HG03460 (cell line): ENCODE measurements around the gene HECTD3.
"Not testable (repeated sequence)": the region's sequence is repeated elsewhere in the genome, so short reads cannot be mapped to it uniquely, and the experiment has no call there.

Source experiments
- ATAC-seq: cut with Tn5 transposase; IDR thresholded peaks from one replicate; pipeline ENCODE4 v1.9.1; 2021; ENCODE audit not compliant: unreplicated experiment

The HECTD3 gene

DNA sequence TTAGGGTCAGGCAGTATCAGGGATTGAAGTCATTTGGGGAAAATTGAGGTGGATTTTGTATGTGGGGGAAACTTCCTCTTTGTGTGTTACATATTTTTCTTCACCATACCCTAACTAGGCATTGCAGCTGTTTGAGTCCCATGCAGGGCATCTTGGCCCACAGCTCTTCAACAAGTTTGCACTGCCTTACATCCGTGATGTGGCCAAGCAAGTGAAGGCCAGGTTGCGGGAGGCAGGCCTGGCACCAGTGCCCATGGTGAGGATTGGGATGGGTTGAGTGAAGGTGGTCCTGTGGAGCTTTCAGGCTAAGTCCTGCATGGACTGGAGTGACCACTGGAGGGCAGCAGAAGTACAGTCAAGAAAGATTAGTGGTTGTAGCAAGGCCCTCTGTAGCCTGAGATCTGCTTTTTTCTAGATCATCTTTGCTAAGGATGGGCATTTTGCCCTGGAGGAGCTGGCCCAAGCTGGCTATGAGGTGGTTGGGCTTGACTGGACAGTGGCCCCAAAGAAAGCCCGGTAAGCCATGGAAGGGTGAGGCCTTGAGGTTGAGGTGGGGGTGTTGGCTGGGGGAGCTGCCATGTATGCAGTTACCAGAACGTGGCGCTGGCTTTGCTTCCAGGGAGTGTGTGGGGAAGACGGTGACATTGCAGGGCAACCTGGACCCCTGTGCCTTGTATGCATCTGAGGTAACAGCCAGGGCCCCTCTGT lies 3.4 kb upstream of the HECTD3 start:
- no peak for ATAC-seq

DNA sequence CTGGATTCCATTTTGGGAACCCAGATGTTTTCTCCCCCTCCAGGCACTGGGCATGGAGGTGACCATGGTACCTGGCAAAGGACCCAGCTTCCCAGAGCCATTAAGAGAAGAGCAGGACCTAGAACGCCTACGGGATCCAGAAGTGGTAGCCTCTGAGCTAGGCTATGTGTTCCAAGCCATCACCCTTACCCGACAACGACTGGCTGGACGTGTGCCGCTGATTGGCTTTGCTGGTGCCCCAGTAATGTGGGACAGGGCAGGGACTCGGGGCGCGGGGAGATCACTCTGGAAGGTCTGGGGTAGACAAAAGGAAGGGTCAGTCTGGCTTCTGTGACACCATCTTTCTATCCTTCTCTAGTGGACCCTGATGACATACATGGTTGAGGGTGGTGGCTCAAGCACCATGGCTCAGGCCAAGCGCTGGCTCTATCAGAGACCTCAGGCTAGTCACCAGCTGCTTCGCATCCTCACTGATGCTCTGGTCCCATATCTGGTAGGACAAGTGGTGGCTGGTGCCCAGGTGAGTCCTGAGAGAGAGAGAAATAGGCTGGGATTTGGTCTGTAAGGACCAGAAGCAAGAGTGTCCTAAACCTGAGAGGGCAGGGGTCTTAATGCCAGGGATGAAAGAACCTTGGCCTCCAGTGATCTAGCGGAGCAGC lies 2.6 kb upstream of the HECTD3 start:
- no peak for ATAC-seq

DNA sequence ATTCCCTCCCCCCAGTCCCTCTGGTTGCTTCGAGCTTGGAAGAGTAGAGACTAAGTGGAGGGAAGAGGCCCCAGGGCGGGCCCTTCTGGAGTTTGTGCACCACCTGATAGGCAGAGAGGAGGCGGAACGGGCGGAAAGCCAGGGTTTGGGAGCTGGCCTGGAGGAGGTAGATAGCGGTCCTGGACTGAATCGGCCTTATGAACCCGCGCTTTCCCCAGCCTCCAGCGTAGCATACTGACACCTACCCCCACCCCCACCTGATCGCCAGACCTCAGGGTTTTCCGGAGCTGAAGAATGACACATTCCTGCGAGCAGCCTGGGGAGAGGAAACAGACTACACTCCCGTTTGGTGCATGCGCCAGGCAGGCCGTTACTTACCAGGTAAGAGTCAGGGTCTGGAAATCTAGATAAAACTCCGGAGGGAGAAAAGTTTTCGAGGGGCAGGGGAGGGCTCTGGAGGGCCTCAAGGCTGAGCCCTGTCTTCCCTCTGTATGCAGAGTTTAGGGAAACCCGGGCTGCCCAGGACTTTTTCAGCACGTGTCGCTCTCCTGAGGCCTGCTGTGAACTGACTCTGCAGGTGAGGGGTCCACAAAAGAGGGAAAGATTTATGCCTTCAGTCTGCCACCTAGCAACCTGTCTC lies 1.6 kb upstream of the HECTD3 start:
- ATAC-seq, result no peak

DNA sequence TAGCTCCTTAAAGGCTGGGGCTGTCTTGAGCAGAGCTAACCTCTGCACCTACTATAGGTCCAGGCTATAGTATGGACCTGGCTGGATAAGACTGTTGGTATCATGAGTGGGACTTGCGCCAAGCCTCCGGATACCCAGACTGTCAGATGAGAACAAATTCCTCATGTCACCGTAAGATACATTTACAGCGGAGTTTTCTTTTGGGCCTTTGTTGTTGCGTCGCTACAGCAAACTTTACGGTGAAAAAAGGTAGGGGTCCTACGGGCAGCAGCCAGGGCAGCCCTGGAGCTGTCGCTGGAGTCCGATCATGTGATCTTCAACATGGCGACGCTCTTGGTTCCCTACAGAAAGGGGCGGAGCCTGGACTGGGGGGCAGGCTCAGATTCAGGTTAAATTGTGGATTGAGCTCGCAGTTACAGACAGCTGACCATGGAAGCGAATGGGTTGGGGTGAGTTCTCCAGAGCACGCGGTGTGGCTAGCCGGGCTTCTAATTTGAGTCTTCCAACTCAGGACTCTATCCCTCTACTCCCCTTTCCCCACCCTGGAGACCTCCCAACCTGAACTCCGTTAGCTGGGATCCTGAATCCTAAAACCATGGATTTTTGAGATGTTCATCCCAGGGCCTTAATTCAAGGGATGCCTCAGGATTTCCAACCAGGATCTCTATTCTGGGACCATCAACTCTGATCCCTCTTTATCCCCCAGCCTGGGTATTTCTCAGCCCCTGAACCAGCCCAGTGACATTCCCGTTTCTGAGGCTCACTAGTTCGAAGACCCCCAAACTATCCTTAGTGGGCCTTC lies 914 bp upstream of the HECTD3 start, which contains the start of gene UROD:
UROD (plus strand) TSS at position 418 of the 802 bp plus-strand sequence; CDS start at position 430, 12 bp downstream.
- ATAC-seq, result peak; percentile 61

DNA sequence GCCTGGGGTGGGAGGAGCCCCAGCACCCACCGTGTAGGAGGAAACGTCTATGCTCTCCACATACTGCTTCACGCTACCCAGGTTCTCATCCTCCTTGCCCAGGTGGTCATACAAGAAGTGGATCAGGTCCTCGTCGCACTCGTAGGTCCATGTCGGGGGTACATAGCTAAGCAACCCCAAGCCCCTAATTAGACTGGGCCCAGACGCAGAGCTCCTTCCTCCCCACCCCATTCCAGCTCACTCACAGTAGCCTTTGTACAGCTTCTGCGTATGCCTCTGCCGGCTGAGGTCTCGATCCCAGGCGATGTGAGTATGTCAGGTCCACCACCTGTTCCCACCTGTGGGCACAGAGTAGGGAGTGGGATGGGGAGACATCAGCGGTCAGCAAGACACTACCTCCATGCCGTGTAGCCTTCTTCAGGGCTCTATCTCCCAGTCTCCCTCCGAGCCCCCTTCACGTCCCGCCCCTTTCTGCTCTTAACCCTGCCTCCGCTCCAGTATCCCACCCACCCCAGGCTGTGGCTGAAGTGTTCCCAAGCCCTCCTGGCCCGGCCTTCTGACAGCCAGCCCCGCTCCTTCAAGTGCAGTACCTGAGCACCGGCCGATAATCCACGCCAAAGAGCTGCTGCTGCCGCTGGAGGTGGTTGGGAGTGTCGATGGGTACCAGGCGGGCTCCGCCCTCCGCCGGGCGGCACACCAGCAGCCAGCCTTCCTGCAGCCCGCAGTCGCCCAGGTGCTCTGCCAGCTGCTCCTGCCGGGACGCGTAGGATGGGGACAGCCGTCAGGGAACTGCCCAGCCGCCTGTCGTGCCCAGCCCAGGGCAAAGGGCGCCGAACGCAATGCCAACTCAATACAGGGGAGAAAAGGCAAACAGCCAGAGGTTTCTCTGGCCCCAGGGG lies 919 bp downstream of the HECTD3 start:
- no peak for ATAC-seq

DNA sequence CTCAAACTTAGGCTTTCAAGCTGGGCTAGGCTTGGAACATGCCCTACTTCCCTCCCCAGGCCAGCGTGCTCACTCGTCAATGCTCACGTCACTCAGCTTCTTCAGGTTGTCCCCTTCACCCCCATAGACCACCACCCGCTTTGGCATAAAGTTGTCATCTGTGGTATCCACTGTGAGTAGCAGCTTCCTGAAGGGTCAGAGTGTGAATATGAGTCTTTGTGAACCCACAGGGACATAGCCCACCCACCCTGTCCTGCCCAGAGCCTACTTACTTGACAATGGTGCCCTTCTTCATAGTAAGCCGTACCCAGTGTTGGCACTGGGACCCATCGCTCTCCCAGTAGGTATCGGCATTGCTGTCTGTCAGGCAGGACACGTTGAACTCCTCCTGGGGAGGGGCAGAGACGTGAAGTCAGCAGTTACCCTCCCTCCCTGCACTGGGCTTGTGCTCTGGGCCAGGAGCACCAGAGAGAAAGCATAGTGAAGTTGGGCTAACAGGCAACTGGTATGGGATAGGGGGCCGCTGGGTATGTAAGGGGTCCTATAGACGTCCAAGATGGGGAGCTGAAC lies 1.7 kb downstream of the HECTD3 start:
- ATAC-seq, result no peak

DNA sequence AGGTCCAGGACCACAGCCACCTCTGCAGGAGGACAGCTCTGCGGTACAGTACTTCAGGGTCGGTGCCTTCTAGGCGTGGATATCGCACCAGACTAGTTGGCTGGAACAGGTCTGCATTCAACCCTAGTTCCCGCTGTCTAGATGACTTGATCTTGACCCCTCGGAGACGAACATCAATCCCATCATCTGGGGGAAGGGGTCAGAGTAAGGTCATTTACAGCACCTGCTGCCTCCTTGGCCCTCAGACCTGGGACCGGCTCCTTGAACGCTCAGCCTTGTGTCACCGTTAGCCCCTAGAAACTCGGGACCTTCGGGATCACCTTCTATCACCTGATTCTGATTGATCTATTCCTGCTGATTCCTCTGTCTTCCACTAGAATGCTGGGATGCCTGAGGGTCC lies 2.6 kb downstream of the HECTD3 start:
- no peak for ATAC-seq

DNA sequence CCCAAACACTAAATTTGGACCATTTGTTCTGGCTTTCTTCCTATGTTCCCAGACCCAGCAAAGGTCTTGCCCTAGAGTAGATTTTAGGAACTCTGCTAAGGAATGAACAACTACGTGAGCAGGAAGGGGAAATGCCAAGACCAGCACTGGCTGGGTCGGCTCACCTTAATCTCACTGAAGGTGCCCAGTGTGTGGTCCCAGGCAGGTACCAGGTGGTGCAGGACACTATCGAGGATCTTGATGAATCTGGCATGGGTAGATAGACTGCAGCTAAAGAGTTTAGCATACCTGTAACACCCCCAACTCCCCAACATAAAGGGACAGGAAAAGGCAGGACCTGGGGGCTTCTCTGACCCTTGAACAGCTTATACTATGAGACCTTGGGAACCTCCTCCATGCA lies 3.0 kb downstream of the HECTD3 start:
- no peak for ATAC-seq

DNA sequence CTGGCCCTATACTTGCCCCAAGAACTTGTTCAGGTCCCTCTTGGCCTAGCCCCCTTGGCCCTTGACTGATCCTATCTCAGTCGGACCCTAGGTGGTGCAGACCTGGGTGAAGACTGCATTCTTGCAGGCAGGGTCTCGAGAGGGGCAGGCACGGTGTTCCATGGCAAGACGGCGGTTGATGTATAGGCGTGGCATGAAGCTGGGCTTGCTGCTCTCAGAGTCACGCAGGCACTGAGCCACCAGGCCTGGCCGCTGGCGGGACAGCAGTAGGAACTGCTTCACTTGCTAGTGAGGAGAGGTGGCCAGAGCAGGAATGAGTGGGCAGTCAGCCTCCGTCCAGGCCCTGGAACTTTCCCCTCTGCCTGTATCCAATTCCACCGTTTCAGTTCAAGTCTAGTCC lies 3.8 kb downstream of the HECTD3 start:
- no peak for ATAC-seq

DNA sequence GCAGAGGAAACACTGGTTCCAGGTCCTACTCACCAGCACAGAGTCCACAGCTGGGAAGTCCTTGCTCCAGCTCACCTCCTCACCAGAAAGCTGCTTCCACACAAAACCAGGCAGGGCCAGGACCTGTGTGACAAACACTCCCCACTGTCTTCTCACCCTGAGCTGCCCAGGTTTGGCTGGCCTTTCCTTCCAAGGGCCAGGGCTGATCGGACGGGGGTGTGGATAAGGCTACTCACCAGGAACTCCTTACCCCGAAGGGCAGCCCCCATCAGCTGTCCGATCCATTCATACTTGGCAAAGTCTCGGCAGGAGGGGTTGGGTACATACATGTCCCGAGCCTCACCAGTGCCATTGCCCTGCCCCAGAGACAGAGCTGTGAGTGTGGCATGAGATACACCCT lies 5.4 kb downstream of the HECTD3 start:
- ATAC-seq, result no peak

DNA sequence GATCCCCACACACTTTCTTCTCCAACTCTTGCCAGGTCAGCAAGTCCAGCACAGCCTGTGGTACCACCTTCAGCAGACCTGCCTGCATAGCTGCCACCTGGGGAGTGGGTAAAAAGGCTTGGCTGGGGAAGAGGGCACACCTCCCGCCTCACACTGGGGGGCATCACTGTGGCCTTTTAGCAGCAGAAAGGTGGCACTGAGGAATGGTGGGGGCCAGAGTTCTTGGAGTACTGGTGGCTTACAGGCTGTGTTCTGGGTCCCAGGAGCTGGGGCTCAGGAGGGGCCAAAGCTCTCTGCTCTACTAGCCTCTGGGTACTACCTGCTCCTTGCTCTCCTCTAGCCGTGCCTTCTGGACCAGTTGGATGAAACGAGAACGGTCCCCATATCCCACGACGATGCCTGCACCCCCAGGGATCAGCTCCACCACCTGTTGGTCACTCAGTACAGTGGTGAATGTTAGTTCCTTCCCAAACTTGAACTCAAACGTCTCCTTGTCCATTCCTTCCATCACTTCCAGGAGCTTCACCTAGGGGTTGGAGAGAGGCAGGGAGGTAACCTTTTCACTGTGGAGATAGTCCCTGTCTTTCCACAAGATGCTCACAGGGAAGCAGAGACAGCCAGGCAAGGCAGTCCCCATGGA lies 6.7 kb downstream of the HECTD3 start:
- no peak for ATAC-seq

DNA sequence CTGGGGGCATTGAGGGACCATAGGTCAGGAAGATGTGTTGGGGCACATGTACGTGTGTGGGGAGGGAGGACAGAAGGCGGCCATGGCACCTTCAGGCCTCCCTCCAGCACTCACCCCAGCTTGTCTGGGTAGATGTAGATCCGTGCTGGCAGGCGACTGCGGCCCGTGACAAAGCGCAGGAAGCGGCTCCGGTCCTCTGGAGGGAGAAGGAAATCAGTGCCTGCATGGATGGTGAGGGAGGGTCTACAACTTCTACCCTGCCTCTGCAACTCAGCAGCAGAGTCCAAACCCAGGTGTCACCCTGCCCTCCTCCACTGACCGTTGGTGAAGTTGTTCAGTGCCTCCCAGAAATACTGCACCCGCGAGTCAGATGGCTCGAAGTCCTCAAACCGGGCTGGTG lies 7.4 kb downstream of the HECTD3 start:
- no peak for ATAC-seq

DNA sequence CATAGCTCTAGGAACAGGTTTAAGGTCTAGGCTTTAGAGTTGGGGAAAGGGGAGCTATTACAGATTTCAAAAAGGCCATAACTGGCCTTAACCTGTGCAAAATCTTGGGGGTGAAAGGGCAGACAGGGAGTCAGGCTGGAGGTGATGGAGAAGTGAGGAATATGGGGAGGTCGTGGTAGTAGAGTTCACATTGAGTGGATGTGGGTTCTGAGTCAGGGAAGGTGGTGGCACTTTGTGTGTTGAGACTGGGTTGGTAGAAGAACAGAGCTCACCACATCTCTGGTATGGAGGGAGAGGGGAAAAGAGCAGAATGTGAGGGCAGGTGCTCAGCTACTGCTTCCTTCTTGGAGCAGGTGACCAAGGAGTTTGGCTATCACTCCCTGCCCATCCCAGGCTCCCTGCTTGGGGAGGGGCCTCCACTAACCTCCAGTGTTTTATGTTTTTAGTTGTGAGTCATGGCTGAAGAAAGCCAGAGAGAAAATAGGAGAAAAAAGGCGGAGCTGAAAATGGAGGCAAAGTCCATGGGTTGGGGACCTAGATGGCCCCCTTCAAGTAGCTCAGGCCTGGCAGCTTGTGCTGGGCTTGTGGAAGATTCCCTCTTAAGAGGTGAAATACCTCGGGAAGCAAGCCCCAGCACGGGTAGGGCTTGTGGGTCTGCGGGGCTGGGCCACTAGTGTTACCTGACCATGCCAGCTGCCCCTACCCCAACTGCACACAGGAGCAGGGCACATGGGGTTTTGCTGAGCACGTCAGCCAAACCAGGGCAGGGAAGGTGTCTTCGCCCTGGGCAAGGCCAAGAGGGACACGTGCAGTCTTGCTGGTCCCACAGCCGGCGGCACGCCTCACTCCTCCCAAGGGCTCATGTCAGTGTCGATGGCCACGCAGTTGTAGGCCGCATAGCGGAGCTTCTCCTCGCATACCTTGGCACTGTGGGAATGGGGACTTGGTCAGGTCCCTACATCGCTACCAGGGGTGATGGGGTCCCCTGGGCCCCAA lies 8.2 kb downstream of the HECTD3 start:
- ATAC-seq, result no peak

DNA sequence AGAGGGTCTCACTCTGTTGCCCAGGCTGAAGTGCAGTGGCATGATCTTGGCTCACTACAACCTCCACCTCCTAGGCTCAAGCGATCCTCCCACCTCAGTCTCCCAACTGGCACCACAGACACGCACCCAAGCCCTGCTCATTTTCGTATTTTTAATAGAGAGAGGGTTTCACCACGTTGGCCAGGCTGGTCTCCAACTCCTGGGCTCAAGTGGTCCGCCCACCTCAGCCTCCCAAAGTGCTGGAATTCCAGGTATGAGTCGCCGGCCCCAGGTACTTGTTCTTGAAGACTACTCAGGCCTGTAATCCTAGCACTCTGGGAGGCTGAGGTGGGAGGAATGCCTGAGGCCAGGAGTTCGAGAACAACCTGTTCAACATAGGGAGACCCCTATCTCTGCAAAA lies 9.5 kb downstream of the HECTD3 start:
- ATAC-seq, result not testable (repeated sequence)

DNA sequence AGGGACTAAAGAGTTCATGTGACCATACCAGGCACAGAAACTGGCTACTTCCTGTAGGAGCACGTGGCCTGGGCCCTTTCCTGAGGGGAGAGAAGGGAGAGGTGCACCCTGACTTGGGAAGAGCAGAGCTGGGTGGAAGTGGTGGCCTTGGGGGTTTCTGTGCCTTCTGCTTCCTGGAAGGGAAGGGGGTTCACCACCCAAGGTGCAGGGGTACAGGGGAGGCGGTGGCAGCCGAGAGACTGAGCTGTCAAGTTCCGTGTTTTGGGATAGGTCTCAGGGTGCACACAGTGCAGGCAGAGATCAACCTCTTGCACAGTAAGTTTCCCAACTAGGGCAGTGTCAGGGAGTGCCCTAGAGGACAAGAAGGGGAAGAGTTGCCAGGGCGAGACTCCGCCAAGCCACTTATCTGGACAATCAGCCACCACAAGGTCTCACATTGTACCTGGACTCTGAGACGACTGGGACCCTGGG lies 10.1 kb downstream of the HECTD3 start:
- ATAC-seq, result no peak

DNA sequence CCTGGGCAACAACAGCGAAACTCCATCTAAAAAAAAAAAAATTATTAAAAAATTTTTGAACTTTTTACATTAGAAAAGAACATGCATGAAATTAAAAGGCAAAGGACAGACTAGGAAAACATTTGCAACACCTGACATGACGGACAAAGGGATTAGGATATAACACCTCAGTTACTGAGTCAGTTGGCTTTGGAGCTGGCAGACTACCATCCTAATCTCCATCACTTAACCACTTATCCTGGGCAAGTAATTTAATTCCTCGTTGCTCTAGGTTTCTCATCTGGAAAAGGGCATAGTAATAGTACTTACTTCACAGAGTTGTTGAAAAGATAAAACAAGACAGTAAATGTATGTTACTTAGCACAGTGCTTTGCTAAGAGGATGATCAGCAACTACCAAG lies 11.9 kb downstream of the HECTD3 start:
- no peak for ATAC-seq

DNA sequence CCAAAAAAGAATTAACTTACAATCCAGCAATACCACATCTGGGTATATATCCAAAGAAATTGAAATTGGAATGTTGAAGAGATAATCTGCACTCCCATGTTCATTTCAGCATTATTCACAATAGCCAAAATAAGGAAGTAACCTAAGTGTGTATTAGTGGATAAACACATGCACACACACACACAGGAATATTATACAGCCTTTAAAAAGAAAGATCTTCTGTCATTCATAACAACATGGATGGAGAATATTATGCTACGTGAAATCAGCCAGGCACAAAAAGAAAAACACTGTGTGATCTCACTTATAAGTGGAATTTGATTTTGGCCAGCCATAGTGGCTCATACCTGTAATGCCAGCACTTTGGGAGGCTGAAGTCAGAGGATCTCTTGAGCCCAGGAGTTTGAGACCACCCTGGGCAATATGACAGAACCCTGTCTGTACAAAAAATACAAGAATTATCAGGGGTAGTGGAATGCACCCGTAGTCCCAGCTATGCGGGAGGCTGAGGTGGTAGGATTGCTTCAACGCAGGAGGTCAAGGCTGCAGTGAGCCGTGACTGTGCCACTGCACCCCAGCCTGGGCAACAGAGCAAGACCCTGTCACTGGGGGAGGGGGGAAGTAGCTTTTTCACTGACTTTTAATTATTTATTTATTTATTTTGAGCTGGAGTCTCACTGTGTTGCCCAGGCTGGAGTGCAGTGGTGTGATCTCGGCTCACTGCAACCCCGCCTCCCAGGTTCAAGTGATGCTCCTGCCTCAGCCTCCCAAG lies 15.5 kb downstream of the HECTD3 start:
- no peak for ATAC-seq
